ENCODE measurements around the gene PIKFYVE. TPM values are rescaled to one million over a fixed set of nuclear protein-coding genes. Genes with fewer than 3 reads are reported as not detected.

The PIKFYVE gene
- total and polyA plus RNA-seq, 2 donors (not counting 1 experiment from before 2014, with no cell fraction given): 20.3 to 80.9 TPM

DNA sequence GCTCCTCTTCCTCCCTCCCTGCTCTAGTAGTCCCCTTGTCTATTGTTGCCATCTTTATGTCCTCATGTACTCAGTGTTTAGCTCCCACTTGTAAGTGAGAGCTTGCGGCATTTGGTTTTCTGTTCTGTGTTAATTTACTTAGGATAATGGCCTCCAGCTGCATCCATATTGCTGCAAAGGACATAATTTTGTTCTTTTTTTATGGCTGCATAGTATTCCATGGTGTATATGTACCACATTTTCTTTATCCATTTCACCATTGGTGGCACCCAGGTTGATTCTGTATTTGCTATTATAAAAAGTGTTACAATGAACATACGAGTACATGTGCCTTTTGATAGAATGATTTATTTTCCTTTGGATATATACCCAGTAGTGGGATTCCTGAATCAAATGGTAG lies 12.5 kb downstream of the PIKFYVE start:
- H2AFZ ChIP-seq (ENCODE audit: insufficient read depth, low read depth, low read length, poor library complexity, severe bottlenecking): no peak overlapping the region
- DNase-seq (no peak), ATAC-seq (ENCODE audit: low read depth) (no peak)
- intact Hi-C loops (cut with micrococcal nuclease): loop anchor here (2.0 kb wide), 1 partner anchor 16 kb away; no protein-coding TSS in a partner anchor
- H3K4me3 Mint-ChIP-seq: no peak overlapping the region
- CTCF ChIA-PET: no interaction called here
- H3K27me3 Mint-ChIP-seq: no peaks in the 10 kb centered on the region
- peaks cover 3 to 90% of the 10 kb centered on the region in 2 experiments for H3K36me3 ChIP-seq (replicated peaks in 1 of 2; ENCODE audit: control extremely low read depth in 1 of 2, control insufficient read depth in 1 of 2, extremely low read depth in 1 of 2, insufficient read depth in 2 of 2, low read length in 1 of 2)
- no peak for TF ChIP-seq EZH2 (IDR thresholded peaks at IDR 0.05; ENCODE audit: borderline replicate concordance, insufficient read depth, low read depth, low read length, poor library complexity, severe bottlenecking)
- TF ChIP-seq CTCF (IDR thresholded peaks at IDR 0.05): no peak
- H3K27ac ChIP-seq (ENCODE audit: low read length in 2 of 2): no peak overlapping the region
- no peak overlapping the region for H3K4me3 ChIP-seq (ENCODE audit: control extremely low read depth in 1 of 5, extremely low read depth in 1 of 5, insufficient read depth in 1 of 5, low read depth in 2 of 5, low read length in 4 of 5)
- peaks cover 25% of the 10 kb centered on the region for H3K4me1 Mint-ChIP-seq
- no peak overlapping the region for H3K9ac ChIP-seq (ENCODE audit: low read length)
- no peaks in the 10 kb centered on the region for H3K27me3 ChIP-seq (replicated peaks in 1 of 4; ENCODE audit: control extremely low read depth in 1 of 4, control insufficient read depth in 3 of 4, insufficient read depth in 4 of 4, low read length in 3 of 4)
- POLR2A ChIA-PET: no interaction called here
- H3K79me2 ChIP-seq (ENCODE audit: control insufficient read depth, insufficient read depth, low read length): peaks cover 88% of the 10 kb centered on the region
- no CpG with 5 or more reads among the region's 2 CpGs for WGBS (ENCODE audit: insufficient coverage)
- H3K4me2 ChIP-seq (replicated peaks; ENCODE audit: low read depth, low read length, poor library complexity, severe bottlenecking): no peak overlapping the region
- peaks cover 5% of the 10 kb centered on the region for H3K9me3 Mint-ChIP-seq (ENCODE audit: insufficient read depth)
- H3K9me3 ChIP-seq (ENCODE audit: control extremely low read depth in 1 of 3, control insufficient read depth in 2 of 3, insufficient read depth in 1 of 3, low read length in 2 of 3): peaks cover 0 to 2% (median 0%) of the 10 kb centered on the region in 3 donors
- H3K4me1 ChIP-seq (ENCODE audit: control insufficient read depth in 2 of 2, insufficient read depth in 2 of 2, low read length in 2 of 2): no peaks in the 10 kb centered on the region
- no peak overlapping the region for H3K27ac Mint-ChIP-seq
- peaks cover 38% of the 10 kb centered on the region for H4K20me1 ChIP-seq (ENCODE audit: control insufficient read depth, insufficient read depth, low read length, poor library complexity, severe bottlenecking)

DNA sequence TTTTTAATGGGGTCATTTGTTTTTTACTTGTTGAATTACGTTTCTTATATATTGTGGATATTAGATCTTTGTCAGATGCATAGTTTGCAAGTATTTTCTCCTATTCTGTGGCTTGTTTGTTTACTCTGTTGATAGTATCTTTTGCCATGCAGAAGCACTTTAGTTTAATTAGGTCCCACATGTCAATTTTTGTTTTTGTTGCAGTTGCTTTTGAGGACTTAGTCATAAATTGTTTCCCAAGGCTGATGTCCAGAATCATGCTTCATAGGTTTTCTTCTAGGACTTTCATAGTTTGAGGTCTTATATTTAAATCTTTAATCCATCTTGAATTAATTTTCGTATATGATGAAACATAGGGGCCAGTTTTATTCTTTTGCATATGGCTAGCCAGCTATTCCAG lies 13.2 kb downstream of the PIKFYVE start:
- Mint-ChIP-seq H3K4me1 (peaks cover 24% of the 10 kb centered on the region), H3K27ac (no peak overlapping the region), H3K9me3 (ENCODE audit: insufficient read depth) (peaks cover 5% of the 10 kb centered on the region), H3K4me3 (no peak overlapping the region), H3K27me3 (no peaks in the 10 kb centered on the region)
- DNase-seq: no peak
- POLR2A ChIA-PET: no interaction called here
- no peaks in the 10 kb centered on the region for H3K4me1 ChIP-seq (ENCODE audit: control insufficient read depth in 2 of 2, insufficient read depth in 2 of 2, low read length in 2 of 2)
- H3K79me2 ChIP-seq (ENCODE audit: control insufficient read depth, insufficient read depth, low read length): peaks cover 88% of the 10 kb centered on the region
- H3K27ac ChIP-seq (ENCODE audit: low read length in 2 of 2): no peak overlapping the region
- no peaks in the 10 kb centered on the region for H3K27me3 ChIP-seq (replicated peaks in 1 of 4; ENCODE audit: control extremely low read depth in 1 of 4, control insufficient read depth in 3 of 4, insufficient read depth in 4 of 4, low read length in 3 of 4)
- no peak overlapping the region for H3K4me3 ChIP-seq (ENCODE audit: control extremely low read depth in 1 of 5, extremely low read depth in 1 of 5, insufficient read depth in 1 of 5, low read depth in 2 of 5, low read length in 4 of 5)
- H3K4me2 ChIP-seq (replicated peaks; ENCODE audit: low read depth, low read length, poor library complexity, severe bottlenecking): no peak overlapping the region
- ATAC-seq (ENCODE audit: low read depth): no peak
- H3K9ac ChIP-seq (ENCODE audit: low read length): no peak overlapping the region
- peaks cover 36% of the 10 kb centered on the region for H4K20me1 ChIP-seq (ENCODE audit: control insufficient read depth, insufficient read depth, low read length, poor library complexity, severe bottlenecking)
- intact Hi-C loops (cut with micrococcal nuclease): loop anchor here (2.0 kb wide), 1 partner anchor 16 kb away; no protein-coding TSS in a partner anchor
- WGBS (ENCODE audit: insufficient coverage): no CpG with 5 or more reads among the region's 2 CpGs
- CTCF ChIA-PET: no interaction called here
- no peak overlapping the region for H2AFZ ChIP-seq (ENCODE audit: insufficient read depth, low read depth, low read length, poor library complexity, severe bottlenecking)
- H3K36me3 ChIP-seq (replicated peaks in 1 of 2; ENCODE audit: control extremely low read depth in 1 of 2, control insufficient read depth in 1 of 2, extremely low read depth in 1 of 2, insufficient read depth in 2 of 2, low read length in 1 of 2): peaks cover 3 to 84% of the 10 kb centered on the region in 2 experiments
- TF ChIP-seq EZH2 (IDR thresholded peaks at IDR 0.05; ENCODE audit: borderline replicate concordance, insufficient read depth, low read depth, low read length, poor library complexity, severe bottlenecking): no peak
- TF ChIP-seq CTCF (IDR thresholded peaks at IDR 0.05): no peak
- H3K9me3 ChIP-seq (ENCODE audit: control extremely low read depth in 1 of 3, control insufficient read depth in 2 of 3, insufficient read depth in 1 of 3, low read length in 2 of 3): peaks cover 0 to 2% (median 0%) of the 10 kb centered on the region in 3 donors
